HG03571 (cell line): ENCODE data around the gene FGFR2.

Source experiments
- ATAC-seq: cut with Tn5 transposase; IDR thresholded peaks from one replicate; pipeline ENCODE4 v1.9.1; 2021; ENCODE audit not compliant: unreplicated experiment

Gene FGFR2

GRCh38 chr10:121591186-121591585 is 7.1 kb downstream of the FGFR2 start:
- no peak for ATAC-seq

- ATAC-seq: no peak
Observed at GRCh38 chr10:121590772-121591171, 7.5 kb downstream of the FGFR2 start.

GRCh38 chr10:121589553-121589952 is 8.7 kb downstream of the FGFR2 start:
- no peak for ATAC-seq

GRCh38 chr10:121583857-121584256 is 14.4 kb downstream of the FGFR2 start:
- ATAC-seq: no peak

GRCh38 chr10:121583258-121583657 is 15.0 kb downstream of the FGFR2 start:
- ATAC-seq: no peak

DNA sequence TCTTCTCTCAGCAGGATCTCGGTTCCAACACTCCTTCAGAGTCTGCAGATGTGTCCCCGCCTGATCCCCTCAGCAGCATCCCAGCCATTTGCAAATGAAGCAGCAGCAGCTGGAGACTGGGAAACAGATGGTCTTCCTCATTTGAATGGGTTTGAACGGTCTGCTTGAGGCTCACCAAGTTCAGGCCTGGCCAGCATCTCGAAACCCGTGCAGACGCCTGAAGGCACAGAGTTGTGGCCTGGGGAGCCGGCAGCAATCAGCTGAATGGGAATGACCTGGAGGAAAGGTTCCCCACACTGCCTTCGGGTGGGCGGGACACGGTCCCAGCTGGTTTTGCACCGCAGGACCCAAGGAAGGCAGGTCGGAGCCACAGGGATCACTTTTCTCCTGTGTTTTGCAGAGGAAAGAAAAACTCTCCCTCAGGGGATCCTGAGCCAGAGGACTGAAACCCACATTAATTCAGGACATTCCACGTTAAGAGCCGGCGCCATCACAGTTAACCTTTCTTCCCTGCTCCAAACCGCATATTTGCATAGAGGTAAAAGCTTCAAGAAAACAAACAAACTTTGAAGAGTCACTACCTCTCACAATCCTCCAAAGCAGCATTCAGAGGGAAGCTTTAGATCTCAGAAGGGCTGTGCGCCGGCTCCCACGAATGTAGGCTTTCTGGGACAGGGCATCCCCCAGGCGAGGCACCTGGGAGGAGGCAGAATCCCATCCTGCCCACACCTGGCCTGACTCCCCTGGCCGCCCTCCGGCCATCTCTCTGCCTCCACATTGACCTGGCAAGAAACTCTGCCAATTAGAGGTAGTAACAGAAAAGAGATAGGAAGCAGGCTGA is 17.7 kb downstream of the FGFR2 start:
- no peak for ATAC-seq

- no peak for ATAC-seq
Observed at GRCh38 chr10:121579656-121580055, 18.6 kb downstream of the FGFR2 start.

DNA sequence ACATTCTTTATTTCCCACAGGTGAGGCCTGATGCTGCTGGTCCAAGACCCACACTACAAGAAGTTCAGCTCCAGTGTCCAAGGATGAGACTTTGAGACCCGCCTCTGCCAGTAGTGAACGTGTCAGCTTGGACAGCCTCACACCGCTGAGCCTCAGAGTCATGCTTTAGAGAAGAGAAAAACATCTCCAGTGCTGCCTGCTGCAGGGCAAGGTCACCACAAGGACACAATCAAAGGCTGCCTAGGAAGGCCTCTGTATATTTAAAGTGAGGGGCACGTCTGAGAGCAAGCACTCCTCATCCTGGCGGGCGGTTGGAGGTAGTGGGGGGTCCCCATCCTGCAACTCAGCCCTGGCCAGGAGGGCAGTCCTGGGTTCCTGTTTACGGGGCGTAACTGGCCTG is 19.3 kb downstream of the FGFR2 start:
- no peak for ATAC-seq

DNA sequence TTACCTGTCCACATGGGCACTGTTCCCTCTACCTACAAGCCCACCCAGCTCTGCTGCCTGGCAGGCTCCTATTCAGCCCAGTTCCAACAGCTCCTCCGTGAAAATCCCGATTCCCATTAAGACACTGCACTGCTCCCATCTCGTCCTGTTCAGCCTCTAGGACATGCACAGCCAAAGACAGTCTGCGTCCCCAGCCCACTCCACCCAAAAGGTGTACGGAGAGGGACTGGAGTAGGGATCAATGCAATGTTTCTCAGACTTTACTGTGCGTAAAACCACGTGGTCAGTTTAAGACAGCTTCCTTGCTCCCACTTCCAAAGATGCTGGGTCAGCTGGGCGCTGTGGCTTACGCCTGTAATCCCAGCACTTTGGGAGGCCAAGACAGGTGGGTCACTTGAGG is 19.9 kb downstream of the FGFR2 start:
- ATAC-seq: no peak

DNA sequence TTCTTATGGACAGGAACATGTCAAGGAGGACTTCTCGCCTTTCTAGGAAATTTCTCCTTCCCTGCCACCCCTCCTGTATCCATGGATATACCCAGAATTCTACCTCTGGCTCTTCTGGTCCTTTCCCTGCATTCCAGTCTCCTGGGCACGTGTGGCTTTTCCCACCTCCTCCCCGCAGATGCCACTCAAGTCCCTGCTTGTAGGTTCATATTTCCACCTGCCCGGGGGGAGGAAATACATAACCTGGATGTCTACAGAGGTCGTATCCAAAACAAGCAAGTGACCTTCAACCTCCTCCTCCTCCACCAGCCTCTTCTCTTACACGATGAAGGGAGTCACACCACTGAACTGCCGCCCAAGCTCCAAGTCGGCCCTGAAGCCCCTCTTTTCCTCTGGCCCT is 20.7 kb downstream of the FGFR2 start:
- ATAC-seq: no peak

GRCh38 chr10:121576139-121576538 is 22.1 kb downstream of the FGFR2 start:
- ATAC-seq: no peak

GRCh38 chr10:121574519-121575166 is 23.6 kb downstream of the FGFR2 start:
- no peak for ATAC-seq

DNA sequence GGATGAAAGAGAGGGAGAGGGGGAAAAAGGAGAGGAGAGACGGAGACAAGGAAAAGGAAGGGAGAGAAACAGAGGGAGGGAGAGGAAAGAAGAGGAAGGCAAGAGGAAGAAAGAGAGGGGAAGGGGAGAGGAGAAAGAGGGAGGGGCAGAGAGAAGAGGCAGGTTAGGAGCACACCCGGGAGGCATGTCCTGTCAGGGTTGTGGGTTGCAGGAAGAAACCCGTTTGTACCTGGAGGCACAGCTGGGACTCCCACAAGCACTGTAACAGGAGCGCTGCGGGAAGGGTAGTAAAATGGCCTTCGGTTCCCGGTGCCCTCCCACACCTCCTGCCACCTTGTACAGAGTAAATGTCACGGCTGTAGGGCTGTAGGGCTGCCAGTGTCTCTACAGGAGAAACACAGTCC is 24.7 kb downstream of the FGFR2 start:
- no peak for ATAC-seq

- no peak for ATAC-seq
Observed at GRCh38 chr10:121572859-121573537, 25.2 kb downstream of the FGFR2 start.

- no peak for ATAC-seq
Observed at GRCh38 chr10:121570315-121570714, 27.9 kb downstream of the FGFR2 start.

GRCh38 chr10:121568275-121568674 is 30.0 kb downstream of the FGFR2 start:
- ATAC-seq: no peak

DNA sequence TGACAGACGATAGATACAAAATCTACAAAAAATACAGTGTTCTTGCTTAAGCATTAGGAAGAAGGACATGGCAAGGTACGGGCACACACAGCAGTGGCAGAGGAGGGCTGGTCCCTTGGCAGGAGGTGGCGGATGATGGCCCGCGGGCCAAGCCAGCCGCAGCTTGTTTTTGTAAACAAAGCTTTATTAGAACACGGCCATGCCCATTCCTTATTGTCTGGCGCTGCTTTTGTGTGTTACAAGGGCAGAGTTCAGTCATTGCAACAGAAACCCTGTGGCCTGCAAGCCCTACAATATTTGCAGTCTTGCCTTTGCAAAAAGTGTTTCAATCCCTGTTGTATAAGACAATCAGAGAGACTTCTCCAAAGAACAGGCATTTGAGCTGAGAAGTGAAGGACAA is 30.7 kb downstream of the FGFR2 start:
- ATAC-seq: no peak

- ATAC-seq: no peak
Observed at GRCh38 chr10:121566755-121567154, 31.5 kb downstream of the FGFR2 start.

GRCh38 chr10:121559326-121560026 is 38.8 kb downstream of the FGFR2 start:
- ATAC-seq: no peak

DNA sequence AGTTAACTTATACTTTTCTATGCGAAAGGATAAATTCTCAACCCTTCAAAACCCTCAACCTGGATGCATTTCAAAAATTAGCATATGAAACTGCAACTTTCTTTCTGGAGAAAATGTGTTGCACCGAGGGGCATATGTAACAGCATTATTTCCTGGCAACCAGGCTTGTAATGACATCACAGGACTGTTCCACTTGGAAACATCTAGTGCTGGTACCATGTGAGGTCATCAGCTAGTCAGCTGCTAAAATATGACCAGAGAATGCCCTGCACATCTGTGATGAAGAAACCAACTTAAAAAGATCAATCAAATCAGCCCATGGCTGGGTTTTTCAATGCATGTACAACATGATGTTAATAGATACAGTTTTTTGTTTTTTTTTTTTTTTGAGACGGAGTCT is 40.0 kb downstream of the FGFR2 start:
- ATAC-seq: no peak

GRCh38 chr10:121556918-121557573 is 41.2 kb downstream of the FGFR2 start:
- ATAC-seq: no peak
